Measurements from ENCODE around the gene PRRC2C.
"Not testable (repeated sequence)": the region's sequence is repeated elsewhere in the genome, so short reads cannot be mapped to it uniquely, and the experiment has no call there.

The PRRC2C gene

DNA sequence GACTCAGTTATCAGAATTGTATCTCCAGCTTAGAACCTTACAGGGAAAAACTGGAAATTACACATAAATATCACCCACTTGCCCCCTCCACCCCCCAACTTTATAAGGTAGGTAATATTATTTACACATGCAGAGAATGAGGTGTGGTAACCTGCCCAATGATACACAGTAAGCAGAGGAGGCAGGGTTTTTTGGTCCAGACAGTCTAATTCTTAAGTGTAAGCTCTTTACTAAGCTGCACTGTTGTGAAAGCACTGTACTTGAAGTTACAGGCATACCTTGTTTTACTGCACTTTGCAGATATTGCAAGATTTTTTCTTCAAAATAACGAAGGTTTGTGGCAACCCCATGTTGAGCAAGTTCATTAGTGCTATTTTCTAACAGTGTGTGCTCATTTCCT, 111.9 kb downstream of the PRRC2C start:
- peak; percentile 23 for DNase-seq (ENCODE audit: low read depth)
- TF ChIP-seq, protein P1, sequence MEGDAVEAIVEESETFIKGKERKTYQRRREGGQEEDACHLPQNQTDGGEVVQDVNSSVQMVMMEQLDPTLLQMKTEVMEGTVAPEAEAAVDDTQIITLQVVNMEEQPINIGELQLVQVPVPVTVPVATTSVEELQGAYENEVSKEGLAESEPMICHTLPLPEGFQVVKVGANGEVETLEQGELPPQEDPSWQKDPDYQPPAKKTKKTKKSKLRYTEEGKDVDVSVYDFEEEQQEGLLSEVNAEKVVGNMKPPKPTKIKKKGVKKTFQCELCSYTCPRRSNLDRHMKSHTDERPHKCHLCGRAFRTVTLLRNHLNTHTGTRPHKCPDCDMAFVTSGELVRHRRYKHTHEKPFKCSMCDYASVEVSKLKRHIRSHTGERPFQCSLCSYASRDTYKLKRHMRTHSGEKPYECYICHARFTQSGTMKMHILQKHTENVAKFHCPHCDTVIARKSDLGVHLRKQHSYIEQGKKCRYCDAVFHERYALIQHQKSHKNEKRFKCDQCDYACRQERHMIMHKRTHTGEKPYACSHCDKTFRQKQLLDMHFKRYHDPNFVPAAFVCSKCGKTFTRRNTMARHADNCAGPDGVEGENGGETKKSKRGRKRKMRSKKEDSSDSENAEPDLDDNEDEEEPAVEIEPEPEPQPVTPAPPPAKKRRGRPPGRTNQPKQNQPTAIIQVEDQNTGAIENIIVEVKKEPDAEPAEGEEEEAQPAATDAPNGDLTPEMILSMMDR (conservative IDR thresholded peaks at IDR 0.05; ENCODE audit: low read length) = no peak
- H3K4me3 ChIP-seq (ENCODE audit: low read length) = no peak overlapping the region

- not testable (repeated sequence) for DNase-seq (ENCODE audit: low read depth); H3K4me3 ChIP-seq (ENCODE audit: low read length)
Observed at GRCh38 chr1:171600310-171600709, 115.0 kb downstream of the PRRC2C start.

- TF ChIP-seq, protein P1 (conservative IDR thresholded peaks at IDR 0.05; ENCODE audit: low read length) = no peak
- H3K4me3 ChIP-seq (ENCODE audit: low read length) = no peak overlapping the region
- no peak for DNase-seq (ENCODE audit: low read depth)
Observed at GRCh38 chr1:171600862-171601261, 115.5 kb downstream of the PRRC2C start.

- not testable (repeated sequence) for H3K4me3 ChIP-seq (ENCODE audit: low read length); DNase-seq (ENCODE audit: low read depth)
Observed at GRCh38 chr1:171603042-171603441, 117.7 kb downstream of the PRRC2C start.

DNA sequence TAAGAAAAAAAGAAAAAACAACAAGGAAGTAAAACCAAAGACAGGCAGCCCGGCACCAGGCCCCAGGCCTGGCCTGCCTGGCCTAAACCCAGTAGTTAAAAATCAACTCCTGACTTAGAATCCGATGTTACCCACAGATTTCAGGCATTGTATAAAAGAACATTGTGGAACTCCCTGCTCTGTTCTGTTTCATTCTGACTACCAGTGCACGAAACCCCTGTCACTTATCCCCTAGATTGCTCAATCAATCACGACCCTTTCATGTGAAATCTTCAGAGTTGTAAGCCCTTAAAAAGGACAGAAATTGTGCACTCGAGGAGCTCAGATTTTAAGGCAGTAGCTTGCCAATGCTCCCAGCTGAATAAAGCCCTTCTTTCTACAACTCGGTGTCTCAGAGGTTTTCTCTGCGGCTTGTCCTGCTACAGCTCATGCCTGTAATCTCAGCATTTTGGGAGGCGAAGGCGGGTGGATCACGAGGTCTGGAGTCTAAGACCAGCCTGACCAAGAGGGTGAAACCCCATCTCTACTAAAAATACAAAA, 121.1 kb downstream of the PRRC2C start:
- TF ChIP-seq, protein P1 (conservative IDR thresholded peaks at IDR 0.05; ENCODE audit: low read length) = no peak
- H3K4me3 ChIP-seq (ENCODE audit: low read length) = no peak overlapping the region
- no peak for DNase-seq (ENCODE audit: low read depth)

GRCh38 chr1:171610385-171610784, 125.1 kb downstream of the PRRC2C start:
- peak; percentile 54 for DNase-seq (ENCODE audit: low read depth)
- TF ChIP-seq, protein P1 (conservative IDR thresholded peaks at IDR 0.05; ENCODE audit: low read length) = no peak

DNA sequence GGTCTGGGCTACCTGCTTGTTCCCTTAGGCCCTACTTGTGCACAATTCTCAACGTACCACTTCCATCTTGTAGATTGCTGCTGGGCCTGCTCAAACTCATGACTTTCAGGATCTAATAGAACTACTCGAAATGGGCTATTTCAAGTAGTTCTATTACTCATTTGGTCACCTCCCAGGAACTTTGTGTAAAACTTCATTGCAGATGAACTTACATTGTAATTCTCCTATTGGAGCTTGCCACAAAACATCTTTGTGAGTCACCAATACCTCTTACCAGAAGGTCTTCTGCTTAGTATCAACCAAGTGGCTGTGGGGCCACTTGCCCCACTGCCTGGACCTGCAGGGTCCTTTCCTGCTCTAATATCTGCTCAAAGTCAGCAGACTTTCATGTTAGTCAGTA, 126.0 kb downstream of the PRRC2C start:
- peak; percentile 35 for DNase-seq (ENCODE audit: low read depth)
- TF ChIP-seq, protein P1 (conservative IDR thresholded peaks at IDR 0.05; ENCODE audit: low read length) = no peak
- no peak overlapping the region for H3K4me3 ChIP-seq (ENCODE audit: low read length)

More at GRCh38 chr1:171610385-171610784, 125.1 kb downstream of the PRRC2C start:
- H3K4me3 ChIP-seq (ENCODE audit: low read length) = no peak overlapping the region

GRCh38 chr1:171613282-171613681, 128.0 kb downstream of the PRRC2C start:
- no peak overlapping the region for H3K4me3 ChIP-seq (ENCODE audit: low read length)
- no peak for DNase-seq (ENCODE audit: low read depth)
- TF ChIP-seq, protein P1 (conservative IDR thresholded peaks at IDR 0.05; ENCODE audit: low read length) = no peak

GRCh38 chr1:171615122-171615906, 130.0 kb downstream of the PRRC2C start:
- H3K4me3 ChIP-seq (ENCODE audit: low read length); DNase-seq (ENCODE audit: low read depth): not testable (repeated sequence)
